Measurements from ENCODE around the gene CCNB1IP1. TPM values are rescaled to one million over a fixed set of nuclear protein-coding genes. Genes with fewer than 3 reads are reported as not detected.

The CCNB1IP1 gene
- total RNA-seq, 1 experiment from 2014 or later: 77.0 TPM

DNA sequence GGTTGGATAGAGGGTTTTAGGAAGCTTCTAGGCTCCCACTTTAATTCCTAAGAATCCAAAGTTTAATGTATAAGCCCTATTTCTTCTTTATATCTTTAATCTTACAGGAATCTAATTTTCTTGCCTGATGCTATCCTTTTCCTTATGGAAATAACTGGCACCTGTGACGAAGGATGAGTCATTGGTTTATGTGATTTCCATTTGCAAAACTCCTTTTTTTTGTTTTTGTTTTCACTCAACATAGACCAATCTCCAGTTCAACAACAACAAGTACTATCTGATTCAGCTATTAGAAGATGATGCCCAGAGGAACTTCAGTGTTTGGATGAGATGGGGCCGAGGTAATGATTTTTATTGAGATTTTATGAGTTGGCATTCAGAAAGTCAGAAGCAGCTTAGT is 17.2 kb upstream of the CCNB1IP1 start (continued):
- TF ChIP-seq POLR2AphosphoS5 (IDR thresholded peaks at IDR 0.05; ENCODE audit: low read depth, low read length) (no peak), FOSL1 (IDR thresholded peaks at IDR 0.05; ENCODE audit: low read depth) (no peak), ELF1 (IDR thresholded peaks at IDR 0.05; ENCODE audit: borderline replicate concordance, low read depth) (no peak), SP1 (IDR thresholded peaks at IDR 0.05; ENCODE audit: low read depth) (no peak), SIN3A (IDR thresholded peaks at IDR 0.05; ENCODE audit: low read depth) (no peak), POLR2A (IDR thresholded peaks at IDR 0.05; ENCODE audit: borderline replicate concordance, extremely low read depth, insufficient read depth, insufficient read length) (no peak), CEBPB (IDR thresholded peaks at IDR 0.05; ENCODE audit: low read depth) (no peak), YY1 (IDR thresholded peaks at IDR 0.05; ENCODE audit: extremely low read depth, insufficient replicate concordance, low read depth, low read length) (no peak)
- TF ChIP-seq, protein P1, sequence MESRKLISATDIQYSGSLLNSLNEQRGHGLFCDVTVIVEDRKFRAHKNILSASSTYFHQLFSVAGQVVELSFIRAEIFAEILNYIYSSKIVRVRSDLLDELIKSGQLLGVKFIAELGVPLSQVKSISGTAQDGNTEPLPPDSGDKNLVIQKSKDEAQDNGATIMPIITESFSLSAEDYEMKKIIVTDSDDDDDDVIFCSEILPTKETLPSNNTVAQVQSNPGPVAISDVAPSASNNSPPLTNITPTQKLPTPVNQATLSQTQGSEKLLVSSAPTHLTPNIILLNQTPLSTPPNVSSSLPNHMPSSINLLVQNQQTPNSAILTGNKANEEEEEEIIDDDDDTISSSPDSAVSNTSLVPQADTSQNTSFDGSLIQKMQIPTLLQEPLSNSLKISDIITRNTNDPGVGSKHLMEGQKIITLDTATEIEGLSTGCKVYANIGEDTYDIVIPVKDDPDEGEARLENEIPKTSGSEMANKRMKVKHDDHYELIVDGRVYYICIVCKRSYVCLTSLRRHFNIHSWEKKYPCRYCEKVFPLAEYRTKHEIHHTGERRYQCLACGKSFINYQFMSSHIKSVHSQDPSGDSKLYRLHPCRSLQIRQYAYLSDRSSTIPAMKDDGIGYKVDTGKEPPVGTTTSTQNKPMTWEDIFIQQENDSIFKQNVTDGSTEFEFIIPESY (IDR thresholded peaks at IDR 0.05; ENCODE audit: extremely low read depth, insufficient replicate concordance, low read length): no peak

GRCh38 chr14:20347747-20348146 is 14.7 kb upstream of the CCNB1IP1 start:
- TF ChIP-seq, protein P2, sequence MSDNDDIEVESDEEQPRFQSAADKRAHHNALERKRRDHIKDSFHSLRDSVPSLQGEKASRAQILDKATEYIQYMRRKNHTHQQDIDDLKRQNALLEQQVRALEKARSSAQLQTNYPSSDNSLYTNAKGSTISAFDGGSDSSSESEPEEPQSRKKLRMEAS (IDR thresholded peaks at IDR 0.05): no peak
- Histone ChIP-seq H3K27me3 (ENCODE audit: insufficient read depth, low read length) (no peaks in the 10 kb centered on the region), H3K4me1 (ENCODE audit: control insufficient read depth in 1 of 2, insufficient read depth in 2 of 2, low read length in 2 of 2) (peaks cover 0 to 5% of the 10 kb centered on the region in 2 experiments; a peak in 2 of 4 replicates), H3K36me3 (ENCODE audit: control insufficient read depth in 1 of 2, insufficient read depth in 2 of 2, low read length in 2 of 2) (peaks cover 52 to 56% of the 10 kb centered on the region in 2 experiments), H3K9me2 (ENCODE audit: insufficient read depth) (no peaks in the 10 kb centered on the region), H3K4me2 (ENCODE audit: low read length) (no peak overlapping the region), H3K27ac (ENCODE audit: low read depth, low read length) (no peak overlapping the region), H4K20me1 (ENCODE audit: insufficient read depth) (no peaks in the 10 kb centered on the region), H3K4me3 (replicated peaks in 1 of 2; ENCODE audit: low read depth in 1 of 2, low read length in 2 of 2) (no peak overlapping the region), H3K9me3 (ENCODE audit: control insufficient read depth in 1 of 2, insufficient read depth in 1 of 2, low read depth in 1 of 2, low read length in 2 of 2) (no peaks in the 10 kb centered on the region), H3K79me2 (ENCODE audit: insufficient read depth, low read length) (peaks cover 30% of the 10 kb centered on the region), H2AFZ (ENCODE audit: low read depth, low read length, poor library complexity, severe bottlenecking) (no peak overlapping the region), H3K9ac (ENCODE audit: low read length) (no peak overlapping the region)
- POLR2A ChIA-PET: no interaction called here
- no peak for DNase-seq (ENCODE audit: low read depth, low spot score)
- no peak for ATAC-seq
- intact Hi-C loops (cut with micrococcal nuclease): no loop called here
- no TSS peak for BruUV-seq (replicated peaks)
- CTCF ChIA-PET: interaction anchor here (1.6 kb wide), 1 partner anchor 66 kb away, joined by 3 read pairs; no protein-coding TSS in a partner anchor
- RAD21 ChIA-PET (ENCODE audit: low non-redundant PET in 1 of 2, low total read pairs in 2 of 2, uncharacterized antibody in 2 of 2, unreplicated experiment in 2 of 2): no interaction called here
